HK-2 (cell line): ENCODE data around the gene RACGAP1.
A peak's percentile ranks its signal among the peaks of the same experiment; 100 is the strongest.

Experiments
- DNase-seq: peaks from one replicate; pipeline ENCODE4 v3.0.0-alpha.2; 2018; ENCODE audit not compliant: unreplicated experiment

Gene RACGAP1

DNA sequence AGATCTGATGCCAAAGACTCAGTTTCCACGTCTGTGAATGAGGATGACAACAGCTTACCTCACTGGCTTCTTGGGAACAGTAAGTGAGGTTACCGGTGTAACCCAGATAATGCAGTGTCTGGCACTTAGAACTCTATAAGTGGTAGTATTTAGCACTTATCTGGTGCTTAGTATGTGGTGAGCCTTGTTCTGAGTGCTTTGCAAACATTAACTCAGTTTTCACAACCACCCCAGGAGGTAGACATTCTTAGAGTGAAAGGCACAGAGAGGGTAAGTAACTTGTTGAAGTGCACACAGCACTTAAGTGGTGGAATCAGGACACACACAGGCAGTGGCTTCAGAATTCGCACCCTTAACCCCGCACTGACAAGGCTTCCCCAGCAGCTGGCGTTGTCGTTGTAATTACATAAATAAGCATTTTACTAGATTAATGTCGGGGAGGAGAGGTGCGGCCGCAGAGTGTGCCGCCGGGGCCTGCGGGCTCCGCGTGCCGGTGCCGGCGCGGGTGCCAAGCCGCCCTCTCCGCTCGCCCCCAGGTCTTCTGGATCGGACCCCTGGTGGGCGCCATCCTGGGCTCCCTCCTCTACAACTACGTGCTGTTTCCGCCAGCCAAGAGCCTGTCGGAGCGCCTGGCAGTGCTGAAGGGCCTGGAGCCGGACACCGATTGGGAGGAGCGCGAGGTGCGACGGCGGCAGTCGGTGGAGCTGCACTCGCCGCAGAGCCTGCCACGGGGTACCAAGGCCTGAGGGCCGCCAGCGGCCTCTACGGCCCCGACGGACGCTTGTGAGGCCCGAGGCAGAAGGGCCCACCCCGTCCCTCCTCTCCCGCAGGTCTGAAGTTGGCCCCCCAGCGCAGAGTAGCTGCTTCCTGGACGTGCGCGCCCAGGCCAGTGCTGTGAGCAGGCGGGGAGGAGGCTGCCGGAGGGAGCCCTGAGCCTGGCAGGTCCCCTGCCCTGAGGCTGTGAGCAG lies 70.1 kb downstream of the RACGAP1 start:
- DNase-seq, result no peak

DNA sequence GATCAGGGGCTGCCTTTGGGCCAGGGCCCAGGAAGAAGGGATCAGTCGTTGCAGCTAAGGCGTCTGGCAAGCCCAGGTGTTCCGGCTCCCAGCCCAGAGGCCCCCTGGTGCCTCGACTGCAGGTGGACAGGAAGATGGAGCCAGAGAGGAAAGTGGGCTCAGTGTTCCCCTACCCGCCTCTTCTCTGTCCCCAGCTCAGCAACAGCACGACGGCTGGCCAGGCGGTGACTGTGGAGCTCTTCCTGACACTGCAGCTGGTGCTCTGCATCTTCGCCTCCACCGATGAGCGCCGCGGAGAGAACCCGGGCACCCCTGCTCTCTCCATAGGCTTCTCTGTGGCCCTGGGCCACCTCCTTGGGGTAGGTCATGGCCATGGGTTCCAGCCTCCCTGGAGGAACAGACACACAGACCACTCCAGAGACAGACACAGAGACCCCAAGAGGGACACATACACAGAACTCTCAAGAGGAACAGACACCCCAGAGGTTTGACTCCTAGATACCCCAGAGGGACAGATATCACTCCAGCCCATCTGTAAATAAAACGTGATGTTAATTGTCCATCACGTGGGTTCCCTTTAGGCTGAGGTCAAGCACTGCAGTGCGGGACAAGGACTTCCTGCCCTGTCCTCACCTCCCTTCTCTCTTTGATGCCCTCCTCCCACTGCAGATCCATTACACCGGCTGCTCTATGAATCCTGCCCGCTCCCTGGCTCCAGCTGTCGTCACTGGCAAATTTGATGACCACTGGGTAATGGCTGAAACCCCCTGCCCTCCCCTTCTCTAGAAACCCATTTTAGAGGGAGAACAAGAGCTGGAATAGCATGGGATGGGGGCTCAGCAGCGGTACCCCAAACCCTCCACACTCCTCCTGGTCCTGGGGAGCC lies 71.1 kb downstream of the RACGAP1 start:
- DNase-seq, result no peak

DNA sequence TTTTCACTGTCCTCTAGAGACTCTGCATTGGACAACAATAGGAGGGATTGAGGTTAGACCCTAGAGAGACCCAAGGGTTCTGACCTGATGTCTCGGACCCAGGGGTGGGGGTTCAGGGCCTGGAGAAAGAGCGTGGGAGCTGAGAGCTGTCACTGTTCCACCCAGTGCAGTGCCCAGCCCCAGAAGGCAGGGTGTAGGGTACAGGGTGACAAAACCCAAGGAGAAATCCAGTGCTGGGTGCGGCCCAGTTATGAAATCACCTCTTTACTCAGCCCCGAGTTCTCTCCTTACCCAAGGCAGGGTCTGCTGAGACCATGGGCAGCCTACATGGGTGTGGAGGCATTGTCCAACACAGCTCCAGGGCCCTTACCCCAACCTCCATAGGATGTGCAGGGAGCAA lies 72.1 kb downstream of the RACGAP1 start:
- DNase-seq, result no peak

- no peak for DNase-seq
Measured at GRCh38 chr12:49952391-49953055, 72.8 kb downstream of the RACGAP1 start.

DNA sequence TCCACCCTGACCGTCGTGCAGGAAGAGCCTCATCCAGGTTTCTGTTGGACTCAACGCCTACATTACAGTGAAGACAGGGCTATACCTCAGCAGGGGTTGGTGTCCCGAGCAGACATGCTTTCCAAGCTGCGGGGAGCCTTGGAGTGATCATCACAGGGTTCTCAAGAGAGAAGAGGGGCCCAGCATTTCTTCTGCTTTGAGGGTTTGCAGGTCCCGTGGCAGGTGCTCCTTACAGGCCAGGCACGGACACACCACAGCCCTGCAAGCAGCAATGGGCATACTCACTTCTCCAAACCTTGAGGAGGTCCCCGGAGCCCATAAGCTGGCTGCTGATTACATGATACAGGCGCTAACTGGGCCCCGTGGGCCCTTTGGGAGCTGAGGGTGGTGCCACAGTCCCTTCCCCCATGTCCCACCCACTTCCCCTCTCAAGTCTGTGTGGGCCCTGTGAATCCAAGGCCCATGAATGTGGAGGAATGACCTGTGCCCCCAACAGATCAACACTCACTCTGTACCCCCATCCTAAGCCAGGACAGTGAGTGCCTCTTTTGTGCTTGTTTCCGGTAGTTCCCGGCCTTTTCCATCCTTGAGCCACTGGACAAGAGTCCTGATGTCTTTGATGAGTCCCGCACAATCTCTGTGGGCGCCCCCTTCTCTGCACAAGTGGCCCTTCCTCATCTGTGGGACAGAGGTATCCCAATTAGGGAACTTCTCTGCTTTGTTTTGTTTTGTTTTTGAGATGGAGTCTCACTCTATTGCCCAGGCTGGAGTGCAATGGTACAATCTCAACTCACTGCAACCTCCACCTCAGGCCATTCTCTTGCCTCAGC lies 73.7 kb downstream of the RACGAP1 start:
- DNase-seq, result no peak

DNA sequence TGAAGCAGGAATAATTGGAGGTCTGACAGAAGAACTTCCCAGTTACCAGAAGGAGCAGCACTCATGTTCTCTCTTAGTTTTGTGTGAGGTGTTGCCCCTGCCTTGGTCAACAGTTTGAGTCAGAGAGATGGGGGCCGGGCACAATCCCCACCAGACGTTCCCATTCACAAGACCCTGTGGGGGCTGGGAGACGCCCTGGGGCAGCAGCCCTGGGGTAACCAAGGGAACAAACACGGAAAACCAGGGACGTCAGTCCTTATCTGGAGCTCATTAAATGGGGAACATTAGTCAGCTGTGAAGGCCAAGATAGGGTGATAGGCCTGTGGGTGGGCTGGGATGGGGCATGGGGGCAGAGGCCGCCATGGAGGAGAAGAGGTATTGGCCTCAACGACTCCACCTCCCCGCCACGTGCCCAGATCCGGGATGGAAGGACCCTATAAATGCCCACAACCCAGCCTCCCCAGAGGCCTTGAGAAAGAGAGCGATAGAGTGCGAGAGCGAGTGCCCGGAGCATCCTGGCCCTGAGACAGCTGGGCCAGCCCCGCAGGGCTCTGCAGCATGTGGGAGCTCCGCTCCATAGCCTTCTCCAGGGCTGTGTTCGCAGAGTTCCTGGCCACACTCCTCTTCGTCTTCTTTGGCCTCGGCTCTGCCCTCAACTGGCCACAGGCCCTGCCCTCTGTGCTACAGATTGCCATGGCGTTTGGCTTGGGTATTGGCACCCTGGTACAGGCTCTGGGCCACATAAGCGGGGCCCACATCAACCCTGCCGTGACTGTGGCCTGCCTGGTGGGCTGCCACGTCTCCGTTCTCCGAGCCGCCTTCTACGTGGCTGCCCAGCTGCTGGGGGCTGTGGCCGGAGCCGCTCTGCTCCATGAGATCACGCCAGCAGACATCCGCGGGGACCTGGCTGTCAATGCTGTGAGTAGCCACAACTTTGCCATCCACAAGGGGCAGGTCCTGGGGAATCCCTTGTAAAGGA lies 74.7 kb downstream of the RACGAP1 start, which contains the start of gene AQP2:
TSS of gene AQP2 (plus strand) at position 465 of the 979 bp plus-strand sequence. CDS start at position 559, 94 bp downstream.
- no peak for DNase-seq

- DNase-seq, result no peak
Measured at GRCh38 chr12:49949866-49950265, 75.4 kb downstream of the RACGAP1 start.

- no peak for DNase-seq
Measured at GRCh38 chr12:49948866-49949845, 76.1 kb downstream of the RACGAP1 start.

DNA sequence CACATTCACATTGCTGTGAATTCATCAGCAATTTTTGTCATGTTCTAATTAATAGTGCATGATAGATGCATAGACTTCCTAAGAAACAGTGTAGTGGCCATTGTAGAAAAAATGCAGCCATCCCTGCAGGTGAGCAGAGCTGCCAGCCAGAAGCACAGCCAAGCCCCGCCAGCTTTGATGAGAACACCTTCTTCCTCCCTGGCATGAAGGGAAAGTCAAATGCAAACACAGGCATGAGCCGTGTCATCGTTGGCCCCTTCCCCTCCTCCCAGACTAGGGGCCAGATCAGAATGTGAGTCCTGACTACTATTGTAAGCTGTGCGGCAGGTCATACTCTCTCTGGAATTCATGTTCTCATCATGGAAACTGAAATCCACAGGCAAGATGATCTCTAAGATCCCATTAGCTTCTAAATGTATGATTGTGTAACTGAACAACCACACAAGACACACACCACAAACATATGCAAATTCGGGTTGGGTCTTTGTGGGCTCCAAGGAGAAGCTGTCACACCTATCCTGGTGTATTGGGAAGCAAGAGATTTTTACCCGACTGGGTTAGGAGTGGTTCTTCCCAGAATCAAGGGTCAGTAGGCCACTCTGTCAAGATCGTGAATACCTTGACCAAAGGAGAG lies 77.6 kb downstream of the RACGAP1 start:
- no peak for DNase-seq

DNA sequence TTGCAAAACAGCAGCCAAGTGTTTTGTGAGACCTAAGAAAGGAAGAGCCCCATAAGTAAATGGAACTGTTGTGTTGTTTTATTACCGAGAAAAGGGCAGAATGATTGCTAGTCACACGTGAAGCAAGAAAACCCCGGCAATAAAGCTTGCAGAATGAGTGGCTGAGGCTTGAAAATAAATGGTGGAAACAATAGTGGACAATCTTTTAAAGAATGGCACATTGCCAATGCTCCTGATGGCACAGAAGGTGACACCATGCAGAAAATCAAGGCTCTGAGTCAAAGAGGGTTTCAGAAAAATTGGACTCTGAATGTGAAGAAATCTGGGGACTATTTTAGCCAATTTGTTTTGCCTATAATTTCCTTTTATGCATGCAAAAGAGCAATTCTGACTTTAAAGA lies 78.8 kb downstream of the RACGAP1 start:
- no peak for DNase-seq

GRCh38 chr12:49946086-49946485 lies 79.2 kb downstream of the RACGAP1 start:
- DNase-seq, result no peak

DNA sequence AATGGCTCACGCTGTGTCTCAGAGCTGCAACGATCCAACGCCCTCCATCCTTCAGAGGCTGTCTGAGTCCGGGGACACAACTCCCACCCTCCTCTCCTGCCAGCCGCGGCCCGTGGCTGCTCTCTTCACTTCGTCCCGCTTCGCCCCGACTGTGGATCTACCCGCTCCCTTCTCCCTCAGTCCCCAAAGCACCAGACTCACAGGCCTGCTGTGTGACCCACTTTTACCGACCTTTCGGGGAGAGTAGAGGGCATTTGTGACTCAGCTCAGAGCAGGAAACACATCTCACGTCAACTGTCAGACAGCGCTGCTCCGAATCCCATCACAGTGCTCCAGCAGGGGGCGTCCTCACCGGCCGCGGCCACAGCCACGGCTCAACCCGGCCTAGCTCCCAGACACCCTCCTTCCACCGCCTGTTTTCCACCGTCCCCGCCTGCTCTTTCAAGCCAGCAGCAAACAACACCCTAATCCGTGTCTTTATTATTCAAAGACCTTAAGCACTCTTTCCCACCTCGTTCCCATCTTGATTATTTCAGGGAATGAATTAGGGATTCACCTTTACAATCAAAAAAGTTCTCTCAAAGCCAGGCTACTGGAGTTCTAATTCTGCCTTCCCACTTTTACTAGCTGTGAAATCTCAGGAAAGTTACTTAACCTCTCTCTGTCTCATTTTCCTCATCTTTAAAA lies 79.8 kb downstream of the RACGAP1 start:
- DNase-seq, result peak; percentile 85

GRCh38 chr12:49944718-49945117 lies 80.6 kb downstream of the RACGAP1 start:
- no peak for DNase-seq

GRCh38 chr12:49944046-49944445 lies 81.2 kb downstream of the RACGAP1 start:
- no peak for DNase-seq

- no peak for DNase-seq
Measured at GRCh38 chr12:49943625-49943960, 81.7 kb downstream of the RACGAP1 start.

GRCh38 chr12:49942921-49943624 lies 82.2 kb downstream of the RACGAP1 start:
- no peak for DNase-seq

DNA sequence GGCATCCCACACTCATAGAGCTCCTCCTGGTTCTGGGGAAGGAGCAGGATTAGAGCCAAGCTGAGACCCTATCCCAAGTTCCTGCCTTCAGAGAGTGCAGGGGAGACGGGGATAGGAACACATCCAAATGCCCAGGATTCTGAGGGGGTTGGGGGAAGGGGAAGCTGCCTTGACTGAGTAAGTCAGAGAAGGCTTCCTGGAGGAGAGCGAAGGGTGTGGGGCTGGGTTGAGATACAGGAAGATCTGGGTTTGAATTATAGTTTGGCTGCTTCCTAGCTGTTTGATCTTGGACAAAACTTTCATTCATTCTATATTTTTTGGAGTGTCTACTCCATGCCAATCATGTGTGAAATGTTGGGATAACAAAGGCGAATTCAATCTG lies 82.8 kb downstream of the RACGAP1 start:
- no peak for DNase-seq
